GM19193 (cell line): Measurements from ENCODE around the gene TST.

Source experiments
- POLR2A ChIP-seq: IDR thresholded peaks from 4 replicates; pipeline ENCODE4 v1.6.1; 2011; ENCODE audit not compliant: insufficient read depth, insufficient read length; ENCODE audit errors: extremely low read depth

TST gene

GRCh38 chr22:37019309-37020191, at the start of gene TST, which contains the start of gene MPST:
Gene TST, minus strand, starts transcription at chr22:37019447. Its CDS starts 715 bp downstream, at chr22:37018732.
Gene MPST, plus strand, starts transcription at chr22:37019742. Its CDS starts 95 bp downstream, at chr22:37019837.
- peak; percentile 68 for TF ChIP-seq POLR2A

GRCh38 chr22:37068859-37069258, 49.6 kb upstream of the TST start:
- TF ChIP-seq POLR2A, result no peak

GRCh38 chr22:37067428-37067827, 48.2 kb upstream of the TST start:
- no peak for TF ChIP-seq POLR2A

- no peak for TF ChIP-seq POLR2A
Measured at GRCh38 chr22:37065961-37066360, 46.7 kb upstream of the TST start.

- no peak for TF ChIP-seq POLR2A
Measured at GRCh38 chr22:37065180-37065579, 45.9 kb upstream of the TST start.

- no peak for TF ChIP-seq POLR2A
Measured at GRCh38 chr22:37064553-37064952, 45.3 kb upstream of the TST start.

- TF ChIP-seq POLR2A, result no peak
Measured at GRCh38 chr22:37063431-37064420, 44.5 kb upstream of the TST start.

- TF ChIP-seq POLR2A, result no peak
Measured at GRCh38 chr22:37062702-37063381, 43.6 kb upstream of the TST start.

GRCh38 chr22:37062376-37062675, 43.1 kb upstream of the TST start:
- TF ChIP-seq POLR2A, result no peak

- no peak for TF ChIP-seq POLR2A
Measured at GRCh38 chr22:37061611-37062375, 42.5 kb upstream of the TST start.

- no peak for TF ChIP-seq POLR2A
Measured at GRCh38 chr22:37060801-37061610, 41.8 kb upstream of the TST start.

GRCh38 chr22:37059876-37060449, 40.7 kb upstream of the TST start:
- TF ChIP-seq POLR2A, result no peak
